Hepatic stellate cell (primary cell): Measurements from ENCODE around the gene ZNF267.
A peak's percentile ranks its signal among the peaks of the same experiment; 100 is the strongest.
"Not testable (repeated sequence)": the region's sequence is repeated elsewhere in the genome, so short reads cannot be mapped to it uniquely, and the experiment has no call there.

Source experiments
- DNase-seq: peaks from one replicate; pipeline ENCODE4 v3.0.0; 2011; ENCODE audit warnings: low spot score

ZNF267 gene

GRCh38 chr16:31879937-31880321 is 6.3 kb downstream of the ZNF267 start:
- DNase-seq, result no peak

GRCh38 chr16:31880322-31880979 is 6.8 kb downstream of the ZNF267 start:
- peak; percentile 59 for DNase-seq

GRCh38 chr16:31886227-31886626 is 12.6 kb downstream of the ZNF267 start:
- DNase-seq, result no peak

GRCh38 chr16:31888735-31889134 is 15.1 kb downstream of the ZNF267 start:
- no peak for DNase-seq

- not testable (repeated sequence) for DNase-seq
Observed at GRCh38 chr16:31892111-31892510, 18.5 kb downstream of the ZNF267 start.

GRCh38 chr16:31893824-31894223 is 20.2 kb downstream of the ZNF267 start:
- DNase-seq, result no peak

GRCh38 chr16:31897283-31897682 is 23.7 kb downstream of the ZNF267 start:
- no peak for DNase-seq

- DNase-seq, result no peak
Observed at GRCh38 chr16:31899505-31899904, 25.9 kb downstream of the ZNF267 start.

GRCh38 chr16:31904571-31904970 is 31.0 kb downstream of the ZNF267 start:
- DNase-seq, result not testable (repeated sequence)

- DNase-seq, result no peak
Observed at GRCh38 chr16:31913668-31914067, 40.1 kb downstream of the ZNF267 start.

GRCh38 chr16:31916056-31916488 is 42.5 kb downstream of the ZNF267 start:
- no peak for DNase-seq

- no peak for DNase-seq
Observed at GRCh38 chr16:31920373-31920772, 46.8 kb downstream of the ZNF267 start.

- DNase-seq, result not testable (repeated sequence)
Observed at GRCh38 chr16:31951806-31952205, 78.2 kb downstream of the ZNF267 start.

- not testable (repeated sequence) for DNase-seq
Observed at GRCh38 chr16:31952206-31952605, 78.6 kb downstream of the ZNF267 start.

- DNase-seq, result not testable (repeated sequence)
Observed at GRCh38 chr16:31956221-31956620, 82.6 kb downstream of the ZNF267 start.

- not testable (repeated sequence) for DNase-seq
Observed at GRCh38 chr16:31960186-31960910, 86.7 kb downstream of the ZNF267 start.
